ENCODE measurements around the gene ADGRD2.

GRCh38 chr9:124447297-124447661 lies 3.0 kb upstream of the ADGRD2 start:
- TF ChIP-seq CTCF (conservative IDR thresholded peaks at IDR 0.05; ENCODE audit: low read depth, low read length) (no peak; the same call in 1 of the 2 replicates), EZH2 (IDR thresholded peaks at IDR 0.05; ENCODE audit: borderline replicate concordance, low read depth, low read length, poor library complexity, severe bottlenecking) (no peak)

Measured in A673 (cell line).